Right lobe of liver (tissue), 4 donors: ENCODE data around the gene BCAR3.

Experiments used
- POLR2A ChIP-seq: fragments of 450-650 bp; IDR thresholded peaks from one replicate; pipeline ENCODE4 v1.6.1; 2017; ENCODE audit warnings: antibody characterized with exemption, mild to moderate bottlenecking
- TF ChIP-seq, protein P1 (sequence below), 4 donors: fragments of 200-600 bp in 3 of 4; fragments of 450-650 bp in 1 of 4; IDR thresholded peaks; one replicate each; pipeline versions ENCODE4 v1.5.1 to v1.8.0; 2016 to 2022; ENCODE audit warnings: antibody characterized with exemption in 4 of 4, mild to moderate bottlenecking in 2 of 4
- donor health status: DM: no; HTN: no; CAD: no.
- donor health status: DM: no; HTN: no; CAD: no.
- donor health status: DM: no; HTN: yes; CAD: no.

DNA sequence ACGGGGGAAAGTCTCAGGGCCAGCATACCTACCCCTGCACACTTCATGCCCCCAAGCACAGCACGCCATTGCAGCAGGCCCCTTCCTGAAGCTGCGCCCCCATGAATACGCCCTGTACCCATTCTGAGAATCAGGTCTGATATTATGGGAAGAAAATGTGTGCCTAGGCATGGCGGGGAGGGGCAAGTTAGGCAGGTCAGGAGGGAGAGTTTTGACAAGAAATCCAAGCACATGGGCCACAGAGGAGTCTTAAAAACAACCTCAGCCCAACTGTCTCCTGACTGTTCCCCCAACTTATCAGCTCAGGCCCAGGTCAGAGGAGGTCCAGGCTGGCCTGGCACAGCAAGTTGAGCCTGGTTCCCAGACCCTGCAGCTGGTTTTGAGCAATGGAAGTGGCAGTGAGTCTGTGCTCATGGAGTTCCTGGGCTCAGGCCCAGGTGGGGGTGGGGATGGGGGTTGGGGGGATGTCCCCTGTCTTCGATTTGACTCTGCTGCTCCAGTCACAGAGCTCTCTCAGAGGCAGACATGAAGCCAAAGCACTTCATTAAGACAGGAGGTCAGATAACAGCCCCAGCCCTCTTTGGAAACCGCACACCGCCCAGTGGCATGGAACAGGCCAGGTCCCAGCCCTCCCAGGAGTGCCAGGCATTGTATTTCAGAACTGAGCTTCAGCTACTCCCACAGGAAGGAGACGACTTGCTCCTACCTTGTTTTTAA, 20.6 kb upstream of the BCAR3 start:
- TF ChIP-seq, protein P1, sequence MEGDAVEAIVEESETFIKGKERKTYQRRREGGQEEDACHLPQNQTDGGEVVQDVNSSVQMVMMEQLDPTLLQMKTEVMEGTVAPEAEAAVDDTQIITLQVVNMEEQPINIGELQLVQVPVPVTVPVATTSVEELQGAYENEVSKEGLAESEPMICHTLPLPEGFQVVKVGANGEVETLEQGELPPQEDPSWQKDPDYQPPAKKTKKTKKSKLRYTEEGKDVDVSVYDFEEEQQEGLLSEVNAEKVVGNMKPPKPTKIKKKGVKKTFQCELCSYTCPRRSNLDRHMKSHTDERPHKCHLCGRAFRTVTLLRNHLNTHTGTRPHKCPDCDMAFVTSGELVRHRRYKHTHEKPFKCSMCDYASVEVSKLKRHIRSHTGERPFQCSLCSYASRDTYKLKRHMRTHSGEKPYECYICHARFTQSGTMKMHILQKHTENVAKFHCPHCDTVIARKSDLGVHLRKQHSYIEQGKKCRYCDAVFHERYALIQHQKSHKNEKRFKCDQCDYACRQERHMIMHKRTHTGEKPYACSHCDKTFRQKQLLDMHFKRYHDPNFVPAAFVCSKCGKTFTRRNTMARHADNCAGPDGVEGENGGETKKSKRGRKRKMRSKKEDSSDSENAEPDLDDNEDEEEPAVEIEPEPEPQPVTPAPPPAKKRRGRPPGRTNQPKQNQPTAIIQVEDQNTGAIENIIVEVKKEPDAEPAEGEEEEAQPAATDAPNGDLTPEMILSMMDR (IDR thresholded peaks at IDR 0.05), result no peak
- TF ChIP-seq POLR2A, result no peak
